PC-9 (cell line): ENCODE results near the gene NT5DC3. TPM values are rescaled to one million over a fixed set of nuclear protein-coding genes. Genes with fewer than 3 reads are reported as not detected.

Experiments
- BruUV-seq: library from RNA; stranded (reverse); fragments of 400-500 nt; replicated peaks from 2 replicates; lab custom pipeline; 2021; lab: Mats Ljungman, UMichigan
- CTCF ChIA-PET: fragments of 300-600 bp; sonication (Branson Sonifier 250); formaldehyde crosslinking; loops from one replicate; lab custom pipeline; 2022; ENCODE audit warnings: antibody characterized with exemption; lab: Charles Lee
- POLR2A ChIA-PET: fragments of 300-600 bp; sonication (Branson Sonifier 250); formaldehyde crosslinking; loops from one replicate; lab custom pipeline; 2022; ENCODE audit warnings: antibody characterized with exemption; ENCODE audit not compliant: unreplicated experiment; lab: Charles Lee
- DNase-seq, 2 experiments: peaks; one replicate each; pipeline versions ENCODE4 v3.0.0 to v3.0.0-alpha.2; 2015 to 2022; ENCODE audit warnings: mixed read lengths in 1 of 2
- H2AFZ ChIP-seq: fragments of 200-600 bp; sonication (generic); 2 replicates; pipeline ENCODE4 v1.8.1; 2017; ENCODE audit warnings: antibody characterized with exemption
- H3F3A ChIP-seq: fragments of 200-600 bp; sonication (generic); 2 replicates; pipeline ENCODE4 v1.8.1; 2017; ENCODE audit warnings: antibody characterized with exemption, mild to moderate bottlenecking, low read depth; ENCODE audit not compliant: insufficient read depth
- H3K27ac ChIP-seq: fragments of 200-600 bp; sonication (generic); 2 replicates; pipeline ENCODE4 v1.6.1; 2016; ENCODE audit warnings: mixed run types
- H3K27me3 ChIP-seq: fragments of 200-600 bp; sonication (generic); 2 replicates; pipeline ENCODE4 v1.6.1; 2016; ENCODE audit warnings: low read depth, mixed run types; ENCODE audit not compliant: insufficient read depth
- H3K36me3 ChIP-seq: fragments of 200-600 bp; sonication (generic); 2 replicates; pipeline ENCODE4 v1.6.1; 2016; ENCODE audit warnings: low read depth, mixed run types
- H3K4me1 ChIP-seq: fragments of 200-600 bp; sonication (generic); replicated peaks from 2 replicates; pipeline ENCODE4 v1.6.1; 2016; ENCODE audit warnings: mixed run types; ENCODE audit not compliant: insufficient read depth
- H3K4me2 ChIP-seq: fragments of 200-600 bp; sonication (generic); 2 replicates; pipeline ENCODE4 v1.6.1; 2017; ENCODE audit warnings: mixed run types
- H3K4me3 ChIP-seq: fragments of 200-600 bp; sonication (generic); 2 replicates; pipeline ENCODE4 v1.6.1; 2016; ENCODE audit warnings: mixed run types
- H3K79me2 ChIP-seq: fragments of 200-600 bp; sonication (generic); 2 replicates; pipeline ENCODE4 v1.6.1; 2017; ENCODE audit warnings: low read depth, mixed run types
- H3K9me2 ChIP-seq: fragments of 200-600 bp; sonication (generic); 2 replicates; pipeline ENCODE4 v1.8.1; 2017; ENCODE audit warnings: mild to moderate bottlenecking; ENCODE audit not compliant: insufficient read depth
- H3K9me3 ChIP-seq: fragments of 200-600 bp; sonication (generic); 2 replicates; pipeline ENCODE4 v1.8.1; 2016; ENCODE audit warnings: low read depth; ENCODE audit not compliant: insufficient read depth
- H4K20me1 ChIP-seq: fragments of 200-600 bp; sonication (generic); 2 replicates; pipeline ENCODE4 v1.8.1; 2017; ENCODE audit not compliant: insufficient read depth
- CTCF ChIP-seq: fragments of 200-600 bp; sonication (generic); conservative IDR thresholded peaks from 2 replicates; pipeline ENCODE4 v1.6.1; 2017; ENCODE audit warnings: mixed run types, antibody characterized with exemption, mild to moderate bottlenecking, moderate library complexity
- EZH2 ChIP-seq: fragments of 200-600 bp; sonication (generic); IDR thresholded peaks from 2 replicates; pipeline ENCODE4 v1.8.0; 2017; ENCODE audit warnings: antibody characterized with exemption, low read depth
- intact Hi-C: fragments of 100-400 bp; cut with micrococcal nuclease; formaldehyde crosslinking; loops from one replicate; pipeline ENCODE4 v1.10.0; 2022; ENCODE audit not compliant: unreplicated experiment
- total RNA-seq: library from RNA; stranded (reverse); gene quantifications from 2 replicates; pipeline ENCODE4 v1.2.3, GENCODE V29; 2021

Gene NT5DC3
- total RNA-seq, 1 experiment from 2014 or later: 13.2 TPM

GRCh38 chr12:103819312-103819711 lies 21.7 kb downstream of the NT5DC3 start:
- Histone ChIP-seq H3K9me3 (peaks cover 6% of the 10 kb centered on the region), H2AFZ (no peak overlapping the region), H3K4me3 (no peak overlapping the region), H3K4me2 (no peak overlapping the region), H3K27ac (no peak overlapping the region), H3K27me3 (no peaks in the 10 kb centered on the region), H3K9me2 (no peaks in the 10 kb centered on the region), H3K79me2 (peaks cover 40% of the 10 kb centered on the region), H4K20me1 (no peaks in the 10 kb centered on the region), H3F3A (no peaks in the 10 kb centered on the region; the same call in 1 of the 2 replicates), H3K4me1 (peaks cover 15% of the 10 kb centered on the region; the same call in 1 of the 2 replicates), H3K36me3 (peaks cover 4% of the 10 kb centered on the region; the same call in 1 of the 2 replicates)
- POLR2A ChIA-PET: interaction anchor here (0.6 kb wide), 1 partner anchor 340 kb away, joined by 3 read pairs; no protein-coding TSS in a partner anchor
- intact Hi-C loops: no loop called here
- CTCF ChIA-PET: no interaction called here
- no peak for DNase-seq
- TF ChIP-seq EZH2: no peak
- TF ChIP-seq CTCF: no peak
- BruUV-seq: no TSS peak

- intact Hi-C loops: no loop called here
- Histone ChIP-seq H3K9me3 (peaks cover 6% of the 10 kb centered on the region), H3K9me2 (no peaks in the 10 kb centered on the region), H3K79me2 (peaks cover 30% of the 10 kb centered on the region), H3K36me3 (peaks cover 7% of the 10 kb centered on the region; the same call in 1 of the 2 replicates), H3K4me3 (no peak overlapping the region), H3K4me1 (peaks cover 14% of the 10 kb centered on the region; the same call in 1 of the 2 replicates), H3K27ac (no peak overlapping the region), H3K4me2 (no peak overlapping the region), H2AFZ (no peak overlapping the region), H3F3A (no peaks in the 10 kb centered on the region; the same call in 1 of the 2 replicates), H3K27me3 (no peaks in the 10 kb centered on the region), H4K20me1 (no peaks in the 10 kb centered on the region)
- ChIA-PET CTCF (no interaction called here), POLR2A (no interaction called here)
- DNase-seq: no peak
- no TSS peak for BruUV-seq
- TF ChIP-seq CTCF (no peak), EZH2 (no peak)
These were observed 23.2 kb downstream of the NT5DC3 start for GRCh38 chr12:103817791-103818190.

GRCh38 chr12:103816663-103817062 lies 24.4 kb downstream of the NT5DC3 start:
- Histone ChIP-seq H4K20me1 (no peaks in the 10 kb centered on the region), H3K27me3 (no peaks in the 10 kb centered on the region), H3K36me3 (peaks cover 12% of the 10 kb centered on the region; the same call in 1 of the 2 replicates), H3K27ac (no peak overlapping the region), H3K9me2 (no peaks in the 10 kb centered on the region), H2AFZ (no peak overlapping the region), H3K4me3 (no peak overlapping the region), H3F3A (no peaks in the 10 kb centered on the region; the same call in 1 of the 2 replicates), H3K4me1 (0 out of 2 replicates have a peak, but pooled peaks cover 3% of the 10 kb centered on the region), H3K9me3 (peaks cover 6% of the 10 kb centered on the region), H3K79me2 (peaks cover 29% of the 10 kb centered on the region; the same call in 1 of the 2 replicates), H3K4me2 (no peak overlapping the region)
- POLR2A ChIA-PET: interaction anchor here (0.6 kb wide), 1 partner anchor 11 kb away, joined by 7 read pairs; no protein-coding TSS in a partner anchor
- no peak for TF ChIP-seq EZH2
- TF ChIP-seq CTCF: no peak
- DNase-seq: no peak
- CTCF ChIA-PET: no interaction called here
- intact Hi-C loops: no loop called here
- no TSS peak for BruUV-seq
